ENCODE results near the gene RFX2.

- TF ChIP-seq, protein P1, sequence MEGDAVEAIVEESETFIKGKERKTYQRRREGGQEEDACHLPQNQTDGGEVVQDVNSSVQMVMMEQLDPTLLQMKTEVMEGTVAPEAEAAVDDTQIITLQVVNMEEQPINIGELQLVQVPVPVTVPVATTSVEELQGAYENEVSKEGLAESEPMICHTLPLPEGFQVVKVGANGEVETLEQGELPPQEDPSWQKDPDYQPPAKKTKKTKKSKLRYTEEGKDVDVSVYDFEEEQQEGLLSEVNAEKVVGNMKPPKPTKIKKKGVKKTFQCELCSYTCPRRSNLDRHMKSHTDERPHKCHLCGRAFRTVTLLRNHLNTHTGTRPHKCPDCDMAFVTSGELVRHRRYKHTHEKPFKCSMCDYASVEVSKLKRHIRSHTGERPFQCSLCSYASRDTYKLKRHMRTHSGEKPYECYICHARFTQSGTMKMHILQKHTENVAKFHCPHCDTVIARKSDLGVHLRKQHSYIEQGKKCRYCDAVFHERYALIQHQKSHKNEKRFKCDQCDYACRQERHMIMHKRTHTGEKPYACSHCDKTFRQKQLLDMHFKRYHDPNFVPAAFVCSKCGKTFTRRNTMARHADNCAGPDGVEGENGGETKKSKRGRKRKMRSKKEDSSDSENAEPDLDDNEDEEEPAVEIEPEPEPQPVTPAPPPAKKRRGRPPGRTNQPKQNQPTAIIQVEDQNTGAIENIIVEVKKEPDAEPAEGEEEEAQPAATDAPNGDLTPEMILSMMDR (IDR thresholded peaks at IDR 0.05): no peak
- TF ChIP-seq EZH2 (IDR thresholded peaks at IDR 0.05): no peak
Observed at GRCh38 chr19:6138511-6138910, 28.2 kb upstream of the RFX2 start.
